Tibial nerve (tissue), 4 donors: ENCODE data around the gene SLC25A28.

ENCODE experiments used
- EP300 ChIP-seq, 2 donors: sonication (generic); formaldehyde crosslinking; IDR thresholded peaks; one replicate each; pipeline ENCODE4 v1.6.1; 2017; ENCODE audit warnings: antibody characterized with exemption in 2 of 2, mild to moderate bottlenecking in 1 of 2
- POLR2A ChIP-seq, 2 donors: fragments of 450-650 bp; IDR thresholded peaks; one replicate each; pipeline ENCODE4 v1.6.1; 2017; ENCODE audit warnings: antibody characterized with exemption in 2 of 2, mild to moderate bottlenecking in 2 of 2, moderate library complexity in 2 of 2
- TF ChIP-seq, protein P1 (sequence below), 5 experiments: fragments of 200-600 bp in 3 of 5; fragments of 450-650 bp in 2 of 5; sonication (generic) in 3 of 5; IDR thresholded peaks; one replicate each; pipeline ENCODE4 v1.5.1; 2016 to 2019; ENCODE audit warnings: antibody characterized with exemption in 5 of 5, mild to moderate bottlenecking in 3 of 5, moderate library complexity in 2 of 5

DNA sequence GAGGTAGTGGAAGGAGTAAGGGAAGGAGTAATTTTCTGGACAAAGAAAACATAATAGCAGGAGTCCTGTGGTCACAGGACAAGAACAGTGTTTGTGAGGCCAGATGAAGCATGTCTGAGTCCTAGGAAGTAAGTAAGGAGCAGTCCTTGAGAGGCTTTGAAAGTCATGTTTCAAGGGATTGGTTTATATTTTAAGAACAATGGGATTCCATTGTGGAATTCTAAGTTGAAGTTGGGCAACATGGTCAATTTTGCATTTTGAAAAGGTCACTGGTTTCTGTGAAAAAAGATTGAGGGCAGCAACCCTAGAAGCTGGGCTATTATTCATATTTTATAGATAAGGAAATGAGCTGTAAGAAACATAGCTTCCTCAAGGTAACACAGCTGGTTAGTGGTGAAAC, 10.8 kb upstream of the SLC25A28 start:
- TF ChIP-seq, protein P1, sequence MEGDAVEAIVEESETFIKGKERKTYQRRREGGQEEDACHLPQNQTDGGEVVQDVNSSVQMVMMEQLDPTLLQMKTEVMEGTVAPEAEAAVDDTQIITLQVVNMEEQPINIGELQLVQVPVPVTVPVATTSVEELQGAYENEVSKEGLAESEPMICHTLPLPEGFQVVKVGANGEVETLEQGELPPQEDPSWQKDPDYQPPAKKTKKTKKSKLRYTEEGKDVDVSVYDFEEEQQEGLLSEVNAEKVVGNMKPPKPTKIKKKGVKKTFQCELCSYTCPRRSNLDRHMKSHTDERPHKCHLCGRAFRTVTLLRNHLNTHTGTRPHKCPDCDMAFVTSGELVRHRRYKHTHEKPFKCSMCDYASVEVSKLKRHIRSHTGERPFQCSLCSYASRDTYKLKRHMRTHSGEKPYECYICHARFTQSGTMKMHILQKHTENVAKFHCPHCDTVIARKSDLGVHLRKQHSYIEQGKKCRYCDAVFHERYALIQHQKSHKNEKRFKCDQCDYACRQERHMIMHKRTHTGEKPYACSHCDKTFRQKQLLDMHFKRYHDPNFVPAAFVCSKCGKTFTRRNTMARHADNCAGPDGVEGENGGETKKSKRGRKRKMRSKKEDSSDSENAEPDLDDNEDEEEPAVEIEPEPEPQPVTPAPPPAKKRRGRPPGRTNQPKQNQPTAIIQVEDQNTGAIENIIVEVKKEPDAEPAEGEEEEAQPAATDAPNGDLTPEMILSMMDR (IDR thresholded peaks at IDR 0.05), result no peak
- no peak for TF ChIP-seq POLR2A (IDR thresholded peaks at IDR 0.05)
- TF ChIP-seq EP300 (IDR thresholded peaks at IDR 0.05), result no peak
